GM21360 (cell line): Measurements from ENCODE around the gene XPR1.

ENCODE experiments used
- ATAC-seq: cut with Tn5 transposase; IDR thresholded peaks from one replicate; pipeline ENCODE4 v1.9.1; 2021; ENCODE audit warnings: mild to moderate bottlenecking, moderate library complexity; ENCODE audit not compliant: unreplicated experiment

Gene XPR1

GRCh38 chr1:180927348-180927747, 295.5 kb downstream of the XPR1 start:
- no peak for ATAC-seq

GRCh38 chr1:180927841-180928240, 296.0 kb downstream of the XPR1 start:
- no peak for ATAC-seq

GRCh38 chr1:180928331-180929230, 296.8 kb downstream of the XPR1 start:
- no peak for ATAC-seq

GRCh38 chr1:180929389-180929788, 297.6 kb downstream of the XPR1 start:
- no peak for ATAC-seq

GRCh38 chr1:180930687-180931086, 298.9 kb downstream of the XPR1 start:
- ATAC-seq, result no peak

- no peak for ATAC-seq
Measured at GRCh38 chr1:180931529-180931928, 299.7 kb downstream of the XPR1 start.

- no peak for ATAC-seq
Measured at GRCh38 chr1:180932378-180932777, 300.6 kb downstream of the XPR1 start.

- no peak for ATAC-seq
Measured at GRCh38 chr1:180933141-180933540, 301.3 kb downstream of the XPR1 start.

GRCh38 chr1:180934563-180934962, 302.7 kb downstream of the XPR1 start:
- peak; percentile 43 for ATAC-seq

- no peak for ATAC-seq
Measured at GRCh38 chr1:180935326-180936109, 303.7 kb downstream of the XPR1 start.

- no peak for ATAC-seq
Measured at GRCh38 chr1:180936110-180937011, 304.5 kb downstream of the XPR1 start.

- no peak for ATAC-seq
Measured at GRCh38 chr1:180937012-180937372, 305.2 kb downstream of the XPR1 start.

- ATAC-seq, result no peak
Measured at GRCh38 chr1:180937624-180938225, 305.9 kb downstream of the XPR1 start.

- no peak for ATAC-seq
Measured at GRCh38 chr1:180939073-180939710, 307.4 kb downstream of the XPR1 start.

GRCh38 chr1:180939711-180940103, 307.9 kb downstream of the XPR1 start:
- ATAC-seq, result no peak
